ENCODE results near the gene TBC1D8.

GRCh38 chr2:101188683-101189405 lies 37.7 kb upstream of the TBC1D8 start:
- TF ChIP-seq POLR2AphosphoS5 (IDR thresholded peaks at IDR 0.05; ENCODE audit: low read depth) (no peak), CTCF (conservative IDR thresholded peaks at IDR 0.05; ENCODE audit: low read depth in 2 of 2) (peak; percentile 74 to 89), EZH2phosphoT487 (IDR thresholded peaks at IDR 0.05; ENCODE audit: unreplicated experiment) (no peak), EZH2 (IDR thresholded peaks at IDR 0.05; ENCODE audit: low read depth, unreplicated experiment) (no peak), CREB1 (CRISPR knock-in tag; IDR thresholded peaks at IDR 0.05; ENCODE audit: low read depth) (no peak), ETS1 (IDR thresholded peaks at IDR 0.05) (no peak), JUNB (IDR thresholded peaks at IDR 0.05; ENCODE audit: unreplicated experiment) (no peak)

Data from GM23338 (cell line).